Activated naive CD4-positive, alpha-beta T cell treated with anti-CD3 and anti-CD28 coated beads, Interleukin-2, amount 50 U/mL, for 24 hours (primary cell): ENCODE data around the gene IPPK.
"Not testable (repeated sequence)": the region's sequence is repeated elsewhere in the genome, so short reads cannot be mapped to it uniquely, and the experiment has no call there.

Experiments
- H3K27ac Mint-ChIP-seq: one replicate; pipeline ENCODE4 v1.8.0; 2021; ENCODE audit warnings: mild to moderate bottlenecking, mixed read lengths
- H3K27me3 Mint-ChIP-seq: one replicate; pipeline ENCODE4 v1.8.0; 2021; ENCODE audit warnings: mixed read lengths
- H3K36me3 Mint-ChIP-seq: one replicate; pipeline ENCODE4 v1.8.0; 2021; ENCODE audit warnings: mixed read lengths
- H3K4me1 Mint-ChIP-seq: one replicate; pipeline ENCODE4 v1.8.0; 2021; ENCODE audit warnings: mixed read lengths
- H3K4me3 Mint-ChIP-seq: one replicate; pipeline ENCODE4 v1.8.0; 2021; ENCODE audit warnings: mild to moderate bottlenecking, mixed read lengths
- H3K9me3 Mint-ChIP-seq: one replicate; pipeline ENCODE4 v1.8.0; 2021; ENCODE audit warnings: mixed read lengths

Gene IPPK

DNA sequence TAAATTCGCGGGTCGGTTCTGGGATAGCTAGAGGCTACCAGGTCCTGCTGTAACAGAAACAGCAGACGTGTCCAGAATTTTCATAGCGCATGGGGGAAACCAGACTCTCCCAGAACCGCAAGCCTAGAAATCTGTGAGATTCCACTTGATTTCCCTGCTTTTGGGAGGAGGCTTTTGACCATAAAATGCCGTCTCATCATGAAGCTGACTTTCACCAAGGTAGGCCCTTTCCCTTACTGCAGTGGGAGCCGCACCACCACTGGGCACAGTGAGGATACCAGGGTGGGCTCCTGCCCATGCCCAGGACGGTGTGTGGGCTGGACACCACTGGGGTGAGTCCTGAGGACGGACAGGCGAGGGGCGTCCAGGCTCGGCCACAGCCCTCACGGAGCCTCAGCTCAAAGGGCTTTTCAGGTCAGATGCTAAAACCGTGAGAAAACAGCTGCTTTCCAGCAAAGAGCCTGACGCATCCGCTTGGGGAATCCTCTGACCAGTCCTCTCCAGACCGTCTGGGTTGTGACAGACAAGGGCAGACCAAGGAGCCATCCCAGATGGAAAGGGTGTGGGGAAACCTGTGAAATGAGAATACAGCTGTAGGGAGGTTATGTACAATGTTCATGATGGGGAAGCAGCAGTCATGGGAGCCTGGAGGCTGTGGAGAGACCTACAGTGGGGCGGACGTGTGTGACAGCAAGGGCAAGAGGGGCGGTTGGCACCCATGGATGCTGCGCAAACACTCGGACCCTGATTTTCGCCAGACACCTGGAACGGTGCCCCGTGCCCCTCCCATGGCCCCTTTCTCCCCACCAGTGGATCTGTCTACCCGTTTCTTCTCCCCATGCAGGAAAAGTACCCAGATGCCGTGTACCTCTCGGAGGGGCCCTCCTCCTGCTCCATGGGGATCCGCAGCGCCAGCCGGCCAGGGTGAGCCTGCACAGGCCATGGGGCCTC lies 59.2 kb downstream of the IPPK start:
- H3K27me3 Mint-ChIP-seq: no peaks in the 10 kb centered on the region
- peaks cover 5% of the 10 kb centered on the region for H3K36me3 Mint-ChIP-seq
- H3K27ac Mint-ChIP-seq: peak overlapping the region; percentile 23
- no peak overlapping the region for H3K4me3 Mint-ChIP-seq
- no peaks in the 10 kb centered on the region for H3K9me3 Mint-ChIP-seq
- H3K4me1 Mint-ChIP-seq: no peaks in the 10 kb centered on the region

DNA sequence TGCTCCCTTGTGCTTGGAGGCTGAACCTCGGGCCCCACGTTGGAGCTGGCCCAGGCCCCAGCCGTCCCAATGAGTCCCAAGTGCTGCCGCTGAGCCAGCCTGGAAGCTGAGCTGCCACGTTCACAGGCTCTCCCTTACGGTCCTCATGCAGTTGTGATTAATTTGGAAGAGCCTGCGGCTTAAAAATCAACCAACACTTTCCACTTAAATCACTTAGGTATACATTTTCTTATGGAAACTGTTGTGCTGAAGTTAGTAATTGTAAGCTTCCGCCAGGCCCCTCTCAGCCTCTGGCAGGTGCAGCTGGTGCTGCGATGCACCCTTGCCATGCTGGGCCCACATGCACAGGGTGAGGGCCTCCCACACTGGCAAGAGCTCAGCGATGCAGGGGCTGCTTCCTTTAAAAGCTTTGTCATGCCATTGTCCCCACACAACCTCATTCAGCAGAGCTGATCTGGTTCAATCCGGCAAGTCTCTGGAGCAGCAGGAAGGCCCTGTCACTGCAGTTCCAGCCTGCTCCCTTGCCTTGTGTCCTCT lies 61.0 kb downstream of the IPPK start:
- peaks cover 2% of the 10 kb centered on the region for H3K36me3 Mint-ChIP-seq
- H3K4me3 Mint-ChIP-seq: no peak overlapping the region
- H3K27ac Mint-ChIP-seq: no peak overlapping the region
- no peaks in the 10 kb centered on the region for H3K4me1 Mint-ChIP-seq
- H3K9me3 Mint-ChIP-seq: no peaks in the 10 kb centered on the region
- no peaks in the 10 kb centered on the region for H3K27me3 Mint-ChIP-seq

DNA sequence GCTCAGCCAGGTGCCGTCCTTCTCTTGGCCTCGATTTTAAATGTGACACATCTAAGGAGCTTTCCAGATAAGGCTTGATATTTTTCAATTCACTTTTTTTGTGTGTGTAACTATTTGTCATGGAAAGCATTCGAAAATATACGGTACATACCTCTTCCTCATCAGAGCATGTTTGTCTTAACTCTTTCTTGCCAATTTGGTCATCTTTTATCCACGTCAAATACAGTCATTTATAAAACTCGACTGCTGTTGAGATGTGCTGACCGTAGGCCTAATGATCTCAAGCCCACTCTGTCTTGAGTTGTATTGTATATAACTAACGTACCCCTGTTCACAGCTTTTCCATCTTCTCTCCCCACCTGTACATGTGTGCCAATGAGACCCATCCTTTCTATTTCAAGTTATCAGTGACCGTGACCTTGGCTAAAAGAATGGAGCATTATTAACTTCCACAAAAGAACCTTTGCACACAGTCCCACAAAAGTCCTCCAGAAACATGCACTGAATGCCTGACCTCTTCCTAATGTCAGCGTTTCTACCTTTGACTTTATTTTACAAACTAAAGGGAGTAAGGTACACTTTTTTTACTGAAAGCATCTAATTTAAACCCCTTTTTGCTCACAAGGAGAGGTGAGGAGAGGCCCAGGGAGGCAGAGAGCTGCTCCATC lies 61.6 kb downstream of the IPPK start:
- no peaks in the 10 kb centered on the region for H3K4me1 Mint-ChIP-seq
- no peaks in the 10 kb centered on the region for H3K9me3 Mint-ChIP-seq
- no peak overlapping the region for H3K4me3 Mint-ChIP-seq
- H3K27ac Mint-ChIP-seq: no peak overlapping the region
- peaks cover 2% of the 10 kb centered on the region for H3K36me3 Mint-ChIP-seq
- no peaks in the 10 kb centered on the region for H3K27me3 Mint-ChIP-seq

DNA sequence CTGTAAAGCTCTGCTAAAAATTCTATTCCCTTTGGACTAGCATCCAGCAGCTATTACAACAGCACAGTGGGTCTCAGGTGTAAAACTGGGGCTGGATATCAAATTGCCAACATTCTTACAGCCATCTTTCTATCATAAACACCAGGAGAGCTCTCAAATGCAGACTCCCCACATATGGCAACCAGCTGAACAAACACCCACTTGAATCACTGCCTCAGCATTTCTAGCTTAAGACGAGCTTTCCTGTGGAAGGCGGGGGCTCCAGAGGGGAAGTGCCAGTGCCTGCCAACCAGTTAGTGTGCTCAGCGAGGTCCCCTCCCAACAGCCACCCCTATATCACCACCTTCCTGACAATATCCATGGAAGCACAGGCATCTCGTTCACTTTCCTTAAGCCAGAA lies 62.2 kb downstream of the IPPK start:
- Mint-ChIP-seq H3K27me3 (no peaks in the 10 kb centered on the region), H3K4me1 (no peaks in the 10 kb centered on the region), H3K27ac (no peak overlapping the region), H3K36me3 (peaks cover 2% of the 10 kb centered on the region), H3K9me3 (no peaks in the 10 kb centered on the region), H3K4me3 (no peak overlapping the region)

DNA sequence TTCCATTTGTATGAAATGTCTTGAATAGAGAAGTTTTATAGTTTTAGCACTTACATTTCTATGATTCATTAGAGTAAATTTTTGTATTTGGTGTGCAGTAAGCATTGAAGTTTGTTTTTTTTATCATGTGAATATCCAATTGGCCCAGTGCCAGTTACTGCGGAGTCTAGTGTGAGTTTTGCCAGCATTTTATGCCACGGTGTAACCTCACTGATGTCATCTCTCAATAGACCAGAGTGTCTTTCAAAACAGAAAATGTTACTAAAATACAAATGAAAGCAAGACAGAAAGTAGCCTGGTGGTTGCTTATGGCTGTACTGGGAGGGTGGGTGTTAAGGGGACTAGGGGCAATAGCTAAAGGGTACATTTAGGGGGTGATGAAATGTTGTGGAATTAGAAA lies 62.8 kb downstream of the IPPK start:
- no peak overlapping the region for H3K27ac Mint-ChIP-seq
- H3K4me3 Mint-ChIP-seq: no peak overlapping the region
- peaks cover under 1% of the 10 kb centered on the region for H3K36me3 Mint-ChIP-seq
- no peaks in the 10 kb centered on the region for H3K27me3 Mint-ChIP-seq
- H3K9me3 Mint-ChIP-seq: no peaks in the 10 kb centered on the region
- H3K4me1 Mint-ChIP-seq: no peaks in the 10 kb centered on the region

DNA sequence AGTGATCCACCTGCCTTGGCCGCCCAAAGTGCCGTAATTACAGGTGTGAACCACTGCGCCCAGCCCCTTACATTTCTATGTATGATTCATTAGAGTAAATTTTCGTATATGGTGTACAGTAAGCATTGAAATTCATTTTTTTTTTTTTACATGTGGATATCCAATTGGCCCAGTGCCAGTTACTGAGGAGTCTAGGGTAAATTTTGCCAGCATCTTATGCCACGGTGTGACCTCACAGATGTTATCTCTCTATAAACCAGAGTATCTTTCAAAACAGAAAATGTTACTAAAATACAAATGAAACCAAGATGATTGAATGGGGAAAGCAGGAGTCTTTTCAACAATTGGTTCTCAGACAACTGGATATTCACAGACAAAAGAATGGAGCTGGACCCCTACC lies 64.7 kb downstream of the IPPK start:
- Mint-ChIP-seq H3K4me1 (no peaks in the 10 kb centered on the region), H3K27me3 (no peaks in the 10 kb centered on the region), H3K36me3 (no peaks in the 10 kb centered on the region), H3K4me3 (no peak overlapping the region), H3K27ac (no peak overlapping the region), H3K9me3 (no peaks in the 10 kb centered on the region)

DNA sequence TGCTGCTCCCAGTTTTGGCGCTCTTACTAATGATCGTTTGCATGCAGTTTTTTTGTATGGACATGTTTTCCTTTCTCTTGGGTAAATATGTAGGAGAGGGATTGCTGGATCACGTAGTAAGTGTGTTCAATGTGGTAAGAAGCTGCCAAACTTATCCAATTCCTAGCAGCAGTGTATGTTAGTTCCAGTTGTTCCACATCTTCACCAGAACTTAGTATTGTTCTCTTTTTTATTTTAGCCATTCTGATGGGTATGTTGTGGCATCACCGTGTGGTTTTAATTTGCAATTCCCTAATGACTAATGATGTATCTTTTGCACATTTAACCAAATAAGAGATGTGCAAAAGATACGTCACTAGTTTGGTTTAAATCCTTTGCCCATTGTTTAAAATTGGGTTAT lies 65.9 kb downstream of the IPPK start:
- no peak overlapping the region for H3K4me3 Mint-ChIP-seq
- H3K27me3 Mint-ChIP-seq: no peaks in the 10 kb centered on the region
- H3K4me1 Mint-ChIP-seq: no peaks in the 10 kb centered on the region
- H3K36me3 Mint-ChIP-seq: no peaks in the 10 kb centered on the region
- no peaks in the 10 kb centered on the region for H3K9me3 Mint-ChIP-seq
- no peak overlapping the region for H3K27ac Mint-ChIP-seq

DNA sequence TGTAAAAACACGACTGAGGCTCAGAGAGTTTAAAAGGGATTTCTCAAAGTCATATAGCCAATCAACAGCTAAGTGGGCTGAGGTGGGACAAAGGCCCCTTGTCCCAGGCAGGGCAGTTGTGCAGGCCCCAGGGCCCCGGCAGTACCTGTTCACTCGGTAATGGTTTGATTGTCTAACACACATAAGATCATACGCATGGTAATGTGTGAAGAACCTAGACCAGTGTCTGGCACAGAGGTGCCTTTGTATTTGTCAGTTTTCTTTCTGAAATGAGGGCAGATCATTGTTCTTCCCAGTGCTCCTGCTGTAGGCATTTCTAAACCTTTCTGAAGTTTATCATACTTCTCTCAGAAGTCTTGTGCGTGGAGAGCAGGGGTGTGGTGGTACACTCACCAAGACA lies 66.8 kb downstream of the IPPK start:
- no peak overlapping the region for H3K27ac Mint-ChIP-seq
- no peaks in the 10 kb centered on the region for H3K9me3 Mint-ChIP-seq
- H3K36me3 Mint-ChIP-seq: no peaks in the 10 kb centered on the region
- H3K27me3 Mint-ChIP-seq: no peaks in the 10 kb centered on the region
- H3K4me3 Mint-ChIP-seq: no peak overlapping the region
- H3K4me1 Mint-ChIP-seq: no peaks in the 10 kb centered on the region

DNA sequence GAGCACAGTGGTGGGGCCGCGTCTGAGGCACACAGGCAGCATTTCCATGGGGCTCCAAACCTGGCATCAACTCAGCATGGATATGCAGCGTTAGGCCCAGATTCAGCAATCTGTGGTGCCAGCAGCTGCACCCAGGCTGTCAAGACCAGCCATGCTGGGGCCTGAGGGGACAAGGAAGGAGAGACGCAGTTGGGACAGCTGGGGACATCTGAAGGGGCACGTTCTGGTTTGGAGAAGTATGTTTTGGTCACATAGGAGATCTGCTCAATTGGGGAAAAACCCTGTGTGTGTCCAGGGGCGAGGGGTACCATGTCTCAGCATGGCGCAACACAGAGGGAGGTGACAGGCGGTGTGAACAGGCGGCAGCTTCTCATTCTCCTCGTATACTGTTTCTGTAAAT lies 67.5 kb downstream of the IPPK start:
- Mint-ChIP-seq H3K4me1 (no peaks in the 10 kb centered on the region), H3K27me3 (no peaks in the 10 kb centered on the region), H3K36me3 (no peaks in the 10 kb centered on the region), H3K27ac (peak overlapping the region; percentile 12), H3K9me3 (no peaks in the 10 kb centered on the region), H3K4me3 (no peak overlapping the region)

DNA sequence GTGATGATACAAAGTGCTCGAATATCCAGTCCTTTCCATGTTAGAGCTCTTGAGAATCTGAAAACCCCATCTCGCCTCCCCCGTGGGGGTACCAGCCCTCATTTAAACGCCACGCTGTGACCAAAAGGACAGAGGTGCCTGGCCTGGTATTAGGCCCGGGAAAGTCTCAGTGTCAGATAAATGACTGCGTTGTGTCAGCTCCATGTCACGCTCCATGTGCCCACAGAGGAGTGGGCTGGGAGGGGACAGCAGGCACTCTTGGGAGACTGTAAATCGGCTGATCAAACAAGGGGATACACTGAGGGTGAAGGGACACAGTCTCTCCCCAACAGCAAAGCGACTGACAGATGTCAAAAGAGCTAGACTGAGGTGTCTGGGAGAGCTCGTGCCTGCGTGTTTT lies 68.5 kb downstream of the IPPK start:
- H3K36me3 Mint-ChIP-seq: no peaks in the 10 kb centered on the region
- no peak overlapping the region for H3K27ac Mint-ChIP-seq
- H3K9me3 Mint-ChIP-seq: no peaks in the 10 kb centered on the region
- H3K4me1 Mint-ChIP-seq: no peaks in the 10 kb centered on the region
- no peak overlapping the region for H3K4me3 Mint-ChIP-seq
- no peaks in the 10 kb centered on the region for H3K27me3 Mint-ChIP-seq

DNA sequence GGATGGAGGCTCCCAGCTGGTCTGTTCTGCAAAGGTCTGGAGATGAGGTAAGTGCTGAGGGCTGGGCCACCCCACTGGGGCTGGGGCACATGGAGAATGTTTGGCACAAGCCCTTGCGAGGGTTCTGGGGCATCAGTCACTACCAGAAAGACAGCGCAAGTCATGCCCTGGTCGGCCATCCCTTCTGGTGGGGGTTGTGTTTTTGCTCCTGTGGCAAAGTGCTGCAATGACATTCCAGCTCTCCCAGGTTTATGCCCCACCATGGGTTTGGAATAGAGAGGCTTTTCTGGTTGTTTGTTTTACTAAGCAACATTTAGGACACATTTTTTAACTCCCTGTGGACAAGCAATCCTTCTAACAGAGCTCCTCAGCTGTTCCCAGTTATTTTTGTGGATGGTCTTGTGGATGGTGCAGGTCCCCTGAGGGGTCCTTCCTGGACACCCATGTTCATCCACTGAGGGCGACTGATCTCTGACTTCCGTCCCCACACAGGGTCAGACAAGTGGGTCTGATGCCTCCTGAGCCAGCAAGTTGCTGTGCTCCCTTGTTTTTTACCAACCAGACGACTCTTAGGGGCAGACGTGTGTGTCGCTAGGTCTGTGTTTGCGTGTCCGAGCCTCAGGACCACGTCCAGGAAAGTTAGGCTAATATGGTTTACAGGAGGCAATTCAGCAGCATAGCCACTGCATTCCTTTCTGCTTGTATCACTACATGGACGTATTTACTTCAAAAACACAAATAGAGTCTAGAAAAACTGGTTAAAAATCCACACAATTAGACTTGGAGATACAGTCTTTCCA lies 69.3 kb downstream of the IPPK start:
- Mint-ChIP-seq H3K36me3 (no peaks in the 10 kb centered on the region), H3K27me3 (no peaks in the 10 kb centered on the region), H3K4me3 (no peak overlapping the region), H3K4me1 (no peaks in the 10 kb centered on the region), H3K9me3 (no peaks in the 10 kb centered on the region), H3K27ac (no peak overlapping the region)

DNA sequence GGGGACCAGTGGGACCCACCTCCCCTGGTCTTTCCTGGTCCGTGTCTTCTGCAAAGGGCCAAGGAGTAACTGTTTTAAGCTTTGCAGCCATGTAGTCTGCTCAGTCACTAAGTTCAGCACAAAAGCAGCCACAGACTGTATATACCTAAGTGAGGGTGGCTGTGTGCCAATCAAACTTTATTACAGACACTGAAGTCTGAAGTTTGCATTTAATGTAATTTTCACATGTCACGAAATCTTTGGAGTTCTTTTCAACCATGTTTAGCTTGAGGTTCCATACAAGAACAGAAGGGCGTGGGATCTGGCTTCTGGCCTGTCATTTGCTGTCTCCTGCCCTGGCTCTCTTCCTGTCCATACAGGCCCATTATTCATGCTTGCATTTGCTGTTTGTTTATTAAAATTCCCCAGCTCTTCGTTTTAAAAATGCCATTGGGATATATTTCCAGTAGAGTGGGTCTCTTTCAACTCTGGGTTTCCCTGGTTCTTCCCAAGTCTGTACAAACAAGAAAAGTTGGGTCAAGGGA lies 69.9 kb downstream of the IPPK start:
- Mint-ChIP-seq H3K36me3 (no peaks in the 10 kb centered on the region), H3K27me3 (no peaks in the 10 kb centered on the region), H3K4me3 (no peak overlapping the region), H3K4me1 (no peaks in the 10 kb centered on the region), H3K9me3 (no peaks in the 10 kb centered on the region), H3K27ac (no peak overlapping the region)

DNA sequence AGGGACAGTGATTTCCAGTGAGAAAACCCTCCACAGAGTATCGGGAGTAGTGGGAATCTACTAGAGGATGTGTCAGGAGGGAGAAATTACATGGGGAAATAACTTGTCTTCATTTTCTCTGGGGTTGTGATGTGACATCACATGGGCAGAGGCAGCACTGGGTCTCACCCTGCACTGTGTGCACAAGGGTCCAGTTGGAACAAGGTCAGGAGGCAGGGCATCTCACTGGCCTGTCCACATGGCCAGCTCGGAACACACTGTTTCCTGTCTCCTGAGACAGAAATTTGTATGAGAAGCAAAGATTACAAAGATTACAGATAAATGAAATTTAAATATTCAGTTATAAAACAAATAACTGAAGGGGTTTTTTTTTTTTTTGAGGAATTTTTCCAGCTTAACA lies 71.5 kb downstream of the IPPK start:
- Mint-ChIP-seq H3K27ac (no peak overlapping the region), H3K4me1 (no peaks in the 10 kb centered on the region), H3K9me3 (no peaks in the 10 kb centered on the region), H3K36me3 (no peaks in the 10 kb centered on the region), H3K27me3 (no peaks in the 10 kb centered on the region), H3K4me3 (no peak overlapping the region)

DNA sequence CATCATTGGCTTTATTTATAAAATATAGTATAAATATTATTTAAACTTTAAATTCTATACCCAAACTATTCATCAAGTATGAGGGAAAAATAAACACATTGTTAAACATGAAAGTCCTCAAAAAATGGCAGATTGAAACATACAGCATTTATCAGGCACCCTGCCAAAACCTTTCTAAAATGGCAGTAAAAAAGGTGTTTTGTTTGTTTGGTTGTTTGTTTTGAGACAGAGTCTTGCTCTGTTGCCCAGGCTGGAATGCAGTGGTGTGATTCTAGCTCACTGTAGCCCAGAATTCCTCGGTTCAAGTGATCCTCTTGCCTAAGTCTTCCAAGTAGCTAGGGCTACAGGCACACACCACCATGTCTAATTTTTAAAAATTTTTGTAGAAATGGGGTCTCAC lies 74.0 kb downstream of the IPPK start:
- Mint-ChIP-seq H3K27ac (no peak overlapping the region), H3K4me1 (no peaks in the 10 kb centered on the region), H3K9me3 (no peaks in the 10 kb centered on the region), H3K36me3 (peaks cover 1% of the 10 kb centered on the region), H3K4me3 (no peak overlapping the region), H3K27me3 (no peaks in the 10 kb centered on the region)

DNA sequence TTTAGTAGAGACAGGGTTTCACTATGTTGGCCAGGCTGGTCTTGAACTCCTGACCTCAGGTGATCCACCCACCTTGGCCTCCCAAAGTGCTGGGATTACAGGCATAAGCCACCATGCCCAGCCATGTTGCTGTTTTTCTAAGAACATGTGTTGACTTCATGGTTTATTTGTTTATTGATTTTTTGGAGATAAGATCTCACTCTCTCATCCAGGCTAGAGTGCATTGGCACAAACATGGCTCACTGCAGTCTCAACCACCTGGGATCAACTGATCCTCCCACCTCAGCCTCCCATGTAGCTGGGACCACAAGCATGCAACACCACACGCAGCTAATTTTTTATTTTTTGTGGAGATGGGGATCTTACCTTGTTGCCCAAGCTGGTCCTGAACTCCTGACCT lies 74.9 kb downstream of the IPPK start:
- not testable (repeated sequence) for H3K27me3 Mint-ChIP-seq, H3K27ac Mint-ChIP-seq, H3K9me3 Mint-ChIP-seq, H3K4me3 Mint-ChIP-seq, H3K36me3 Mint-ChIP-seq, H3K4me1 Mint-ChIP-seq
